ENCODE data around the gene RIMS3. TPM values are rescaled to one million over a fixed set of nuclear protein-coding genes. Genes with fewer than 3 reads are reported as not detected.

Gene RIMS3
- total RNA-seq, 1 experiment from 2014 or later = 0.97 TPM

DNA sequence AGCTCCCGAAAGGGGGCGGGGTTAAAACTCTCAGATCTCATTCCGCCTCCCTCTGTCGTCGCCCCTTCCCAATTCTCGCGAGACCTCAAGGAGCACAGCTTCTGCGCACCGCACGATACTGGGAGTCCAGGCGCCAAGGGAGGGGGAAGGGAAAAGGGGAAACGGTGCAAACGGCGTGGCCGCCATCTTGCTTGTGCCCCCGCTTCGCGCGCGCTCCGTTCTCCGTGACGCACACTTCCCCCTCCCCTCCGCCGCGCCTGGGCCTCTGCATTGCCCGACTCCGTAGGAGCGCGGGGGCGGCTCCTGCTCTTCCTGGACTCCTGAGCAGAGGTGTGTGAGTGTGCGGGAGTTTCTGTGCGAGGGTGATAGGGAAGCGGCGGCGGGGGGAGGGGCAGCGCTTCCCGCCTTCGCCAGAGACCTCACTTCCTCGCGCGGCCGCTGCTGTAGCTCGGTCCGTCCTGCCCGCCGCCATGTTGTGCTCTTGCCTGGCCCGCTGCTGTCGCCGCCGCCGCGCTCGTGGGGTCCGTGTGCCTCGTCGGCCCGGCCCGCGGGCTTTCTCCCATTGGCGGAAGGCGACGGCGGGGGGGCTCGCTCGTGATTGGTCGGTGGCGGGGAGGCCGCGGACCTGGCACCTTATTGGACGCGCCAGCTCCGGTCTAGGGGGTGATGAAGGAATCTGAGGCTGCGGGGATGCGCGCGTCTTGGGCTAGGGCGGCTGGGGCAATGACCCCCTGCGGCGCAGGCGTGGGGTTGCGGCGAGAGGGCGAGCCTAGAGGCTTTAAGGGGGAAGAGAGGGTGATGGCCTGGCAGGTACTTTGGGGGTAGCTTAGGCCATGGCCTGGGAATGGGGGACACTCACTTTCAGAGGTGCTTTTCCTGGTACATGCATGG, 26.3 kb upstream of the RIMS3 start, which contains the start of gene NFYC:
Gene NFYC (plus strand): TSS at position 167 of the 891 bp plus-strand sequence. CDS start 47,140 bp downstream, outside the sequence.
- peak; percentile 98 for DNase-seq (ENCODE audit: low read depth)

GRCh38 chr1:40690771-40691537, 25.5 kb upstream of the RIMS3 start:
- no peak for DNase-seq (ENCODE audit: low read depth)

- no peak for DNase-seq (ENCODE audit: low read depth)
These were observed 24.3 kb upstream of the RIMS3 start for GRCh38 chr1:40689737-40690136.

DNA sequence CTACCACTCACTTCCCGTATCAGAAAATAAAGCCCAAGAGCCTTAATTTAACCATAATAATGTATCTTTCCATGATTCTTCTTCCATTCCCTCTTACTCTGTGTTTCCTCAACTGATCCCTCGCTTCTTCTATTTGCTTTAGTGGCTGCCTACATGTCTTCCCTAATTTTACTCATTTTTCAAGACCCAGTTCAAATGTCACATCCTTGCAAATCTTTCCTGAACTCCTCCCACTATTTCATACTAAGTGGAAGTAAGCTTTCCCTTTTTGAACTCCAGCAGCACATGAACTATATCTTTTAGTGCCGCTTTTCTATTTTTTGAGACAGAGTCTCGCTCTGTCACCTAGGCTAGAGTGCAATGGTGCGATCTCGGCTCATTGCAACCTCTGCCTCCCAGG, 22.2 kb upstream of the RIMS3 start:
- no peak for DNase-seq (ENCODE audit: low read depth)

GRCh38 chr1:40687059-40687458, 21.6 kb upstream of the RIMS3 start:
- DNase-seq (ENCODE audit: low read depth) = no peak

- no peak for DNase-seq (ENCODE audit: low read depth)
These were observed 19.2 kb upstream of the RIMS3 start for GRCh38 chr1:40684669-40685068.

- DNase-seq (ENCODE audit: low read depth) = no peak
These were observed 13.9 kb upstream of the RIMS3 start for GRCh38 chr1:40679165-40679953.

- no peak for DNase-seq (ENCODE audit: low read depth)
These were observed 11.0 kb upstream of the RIMS3 start for GRCh38 chr1:40676501-40676900.

- DNase-seq (ENCODE audit: low read depth) = no peak
These were observed 8.0 kb upstream of the RIMS3 start for GRCh38 chr1:40673452-40673851.

DNA sequence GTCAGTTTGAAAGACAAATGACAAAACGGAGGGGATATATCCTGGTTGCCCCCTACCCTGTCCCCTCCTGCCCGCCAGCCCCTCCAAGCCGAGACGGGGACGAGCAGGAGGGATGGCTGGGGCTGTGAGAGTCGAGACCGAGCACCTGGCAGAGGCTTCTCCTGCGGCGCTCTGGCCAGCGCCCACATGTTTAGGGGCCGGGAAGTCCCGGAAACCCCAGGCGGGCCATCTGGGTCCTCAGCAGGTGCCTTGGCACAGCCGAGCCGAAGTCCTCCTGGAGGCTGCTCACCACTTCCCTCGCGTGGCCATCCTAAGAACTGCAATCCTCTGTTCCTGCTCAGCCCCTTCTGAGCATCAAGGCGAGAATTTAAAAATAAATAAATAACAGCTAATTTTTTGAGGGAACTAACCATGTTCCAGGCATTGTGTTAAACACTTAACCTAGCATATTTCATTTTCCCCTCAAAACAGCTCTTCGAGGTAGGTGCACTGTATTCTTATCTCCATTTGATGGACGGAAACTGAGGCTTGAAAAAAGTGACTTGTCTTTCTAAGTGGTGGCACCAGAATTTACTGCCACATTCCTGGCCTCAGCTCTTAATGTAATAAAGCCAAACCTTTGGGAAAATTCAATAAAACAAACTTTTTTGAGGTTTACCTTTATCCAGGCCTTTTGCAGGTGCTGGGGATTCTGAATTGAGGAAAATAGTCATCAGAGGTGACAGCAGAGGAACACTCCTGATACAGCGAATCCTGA, 3.5 kb upstream of the RIMS3 start:
- peak; percentile 80 for DNase-seq (ENCODE audit: low read depth)

GRCh38 chr1:40664791-40665190, 691 bp downstream of the RIMS3 start:
- DNase-seq (ENCODE audit: low read depth) = no peak

DNA sequence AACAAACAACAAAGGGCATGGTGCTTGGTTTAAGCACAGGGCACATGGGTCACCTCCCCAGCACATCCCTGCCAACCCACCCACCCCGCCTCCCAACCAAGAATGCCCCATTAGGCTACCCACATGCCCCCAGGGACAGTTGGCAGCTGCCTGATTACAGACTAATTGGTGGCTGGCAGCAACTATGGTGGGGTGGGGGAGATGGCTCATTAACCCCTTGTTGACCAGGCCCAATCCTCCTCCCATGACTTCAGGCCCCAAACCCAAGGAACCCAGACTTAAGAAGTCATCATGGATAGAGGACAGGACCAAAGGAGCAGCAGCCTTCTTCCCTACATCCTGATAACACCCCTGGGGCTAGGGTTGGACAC, 1.3 kb downstream of the RIMS3 start:
- no peak for DNase-seq (ENCODE audit: low read depth)

GRCh38 chr1:40663324-40664166, 1.9 kb downstream of the RIMS3 start:
- no peak for DNase-seq (ENCODE audit: low read depth)

GRCh38 chr1:40662864-40663263, 2.6 kb downstream of the RIMS3 start:
- peak; percentile 81 for DNase-seq (ENCODE audit: low read depth)

- no peak for DNase-seq (ENCODE audit: low read depth)
These were observed 3.3 kb downstream of the RIMS3 start for GRCh38 chr1:40662151-40662550.

DNA sequence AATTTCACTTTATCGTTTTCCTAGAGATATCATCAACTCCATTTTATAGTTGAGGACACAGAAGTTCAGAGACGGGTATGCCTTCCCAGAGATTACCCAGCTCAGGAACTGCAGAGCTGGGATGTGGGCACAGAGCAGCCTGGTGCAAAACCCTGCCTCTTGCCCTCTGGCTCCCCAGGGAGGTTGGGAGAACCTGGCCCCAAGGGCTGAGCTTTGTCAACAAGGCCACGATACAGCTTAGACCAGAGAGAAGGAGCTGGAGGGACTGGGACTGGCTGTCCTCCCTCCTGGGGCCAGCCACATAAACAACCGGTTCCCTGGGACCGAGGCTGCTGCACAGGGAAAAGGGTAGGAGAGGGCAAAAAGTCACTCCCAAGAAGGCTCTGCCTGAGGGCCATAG, 3.8 kb downstream of the RIMS3 start:
- DNase-seq (ENCODE audit: low read depth) = no peak

DNA sequence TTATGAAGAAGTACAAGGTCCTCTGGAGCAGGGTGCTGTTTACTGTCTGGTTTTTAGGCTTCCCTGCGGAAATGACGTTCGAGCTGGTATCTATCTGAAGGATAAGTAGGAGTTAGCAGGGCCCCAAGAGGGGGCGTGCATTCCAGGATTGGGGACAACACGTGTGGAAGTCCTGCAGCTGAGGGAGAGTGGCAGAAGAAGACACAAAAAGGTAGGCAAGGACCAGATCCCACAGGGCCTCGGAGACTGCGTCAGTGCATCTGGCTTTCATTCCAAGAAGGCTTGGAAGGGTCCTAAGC, 5.9 kb downstream of the RIMS3 start:
- DNase-seq (ENCODE audit: low read depth) = no peak

DNA sequence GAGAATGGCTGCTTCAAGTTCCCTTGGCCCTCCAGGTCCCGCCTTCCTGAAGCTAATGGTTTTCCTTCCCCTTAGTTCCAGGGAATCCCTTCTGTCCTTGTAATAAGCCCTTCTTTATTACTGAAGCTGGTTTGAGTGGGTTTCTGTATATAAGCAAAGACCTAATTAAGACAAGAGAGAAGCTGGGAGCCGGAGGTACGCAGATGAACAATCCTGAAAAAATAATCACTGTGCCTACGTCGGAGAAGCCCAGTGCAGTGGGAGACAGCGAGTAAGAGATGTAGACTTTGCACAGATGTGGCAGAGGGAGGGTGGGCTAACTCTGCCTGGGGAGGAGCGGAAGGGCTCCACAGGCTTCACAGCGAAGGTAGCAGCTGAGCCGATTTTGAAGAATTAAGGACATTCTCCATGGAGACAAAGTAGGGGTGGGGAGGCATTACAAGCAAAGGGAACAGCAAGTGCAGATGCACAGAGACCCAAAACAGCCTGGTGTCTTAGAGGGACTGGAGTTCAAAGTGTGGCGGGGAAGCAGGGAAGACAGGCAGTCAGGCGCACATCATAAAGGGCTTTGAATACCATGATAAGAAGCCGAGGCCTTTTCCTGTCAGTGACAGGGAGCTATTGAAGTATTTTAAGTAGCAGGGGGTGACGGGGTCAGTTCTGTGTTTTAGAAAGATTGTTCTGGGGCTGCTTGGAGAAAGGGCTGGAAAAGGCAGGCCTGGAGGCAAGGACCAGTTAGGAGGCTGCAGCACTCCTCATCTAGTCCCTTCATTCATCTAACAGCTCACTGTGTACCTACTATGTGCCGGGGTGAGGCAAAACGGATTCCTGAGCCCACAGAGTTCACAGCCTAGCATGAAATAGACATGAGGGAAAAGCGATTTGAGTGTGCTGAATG, 6.5 kb downstream of the RIMS3 start:
- DNase-seq (ENCODE audit: low read depth) = no peak

- DNase-seq (ENCODE audit: low read depth) = no peak
These were observed 8.4 kb downstream of the RIMS3 start for GRCh38 chr1:40657046-40657445.

All from Daoy (cell line).